Nephron progenitor cell (in vitro differentiated cells): Measurements from ENCODE around the gene DHX29.
A peak's percentile ranks its signal among the peaks of the same experiment; 100 is the strongest.

Source experiments
- DNase-seq: peaks from one replicate; pipeline ENCODE4 v3.0.0; 2021
- H3K27ac Mint-ChIP-seq: 2 replicates; pipeline ENCODE4 v1.8.0; 2021; ENCODE audit warnings: mild to moderate bottlenecking, moderate library complexity, mixed read lengths
- H3K27me3 Mint-ChIP-seq: 2 replicates; pipeline ENCODE4 v1.8.0; 2021; ENCODE audit warnings: mild to moderate bottlenecking, low read depth, mixed read lengths; ENCODE audit not compliant: poor library complexity
- H3K36me3 Mint-ChIP-seq: 2 replicates; pipeline ENCODE4 v1.8.0; 2021; ENCODE audit warnings: low read depth, mixed read lengths
- H3K4me1 Mint-ChIP-seq: 2 replicates; pipeline ENCODE4 v1.8.0; 2021; ENCODE audit warnings: mixed read lengths
- H3K4me3 Mint-ChIP-seq: 2 replicates; pipeline ENCODE4 v1.8.0; 2021; ENCODE audit warnings: mild to moderate bottlenecking, moderate library complexity, mixed read lengths
- H3K9me3 Mint-ChIP-seq: 2 replicates; pipeline ENCODE4 v1.8.0; 2021; ENCODE audit warnings: mild to moderate bottlenecking, moderate library complexity, mixed read lengths
- TF ChIP-seq, protein P1 (sequence below): fragments of 200-600 bp; sonication (generic); IDR thresholded peaks from 2 replicates; pipeline ENCODE4 v1.5.0; 2021; ENCODE audit warnings: antibody characterized with exemption

Gene DHX29

DNA sequence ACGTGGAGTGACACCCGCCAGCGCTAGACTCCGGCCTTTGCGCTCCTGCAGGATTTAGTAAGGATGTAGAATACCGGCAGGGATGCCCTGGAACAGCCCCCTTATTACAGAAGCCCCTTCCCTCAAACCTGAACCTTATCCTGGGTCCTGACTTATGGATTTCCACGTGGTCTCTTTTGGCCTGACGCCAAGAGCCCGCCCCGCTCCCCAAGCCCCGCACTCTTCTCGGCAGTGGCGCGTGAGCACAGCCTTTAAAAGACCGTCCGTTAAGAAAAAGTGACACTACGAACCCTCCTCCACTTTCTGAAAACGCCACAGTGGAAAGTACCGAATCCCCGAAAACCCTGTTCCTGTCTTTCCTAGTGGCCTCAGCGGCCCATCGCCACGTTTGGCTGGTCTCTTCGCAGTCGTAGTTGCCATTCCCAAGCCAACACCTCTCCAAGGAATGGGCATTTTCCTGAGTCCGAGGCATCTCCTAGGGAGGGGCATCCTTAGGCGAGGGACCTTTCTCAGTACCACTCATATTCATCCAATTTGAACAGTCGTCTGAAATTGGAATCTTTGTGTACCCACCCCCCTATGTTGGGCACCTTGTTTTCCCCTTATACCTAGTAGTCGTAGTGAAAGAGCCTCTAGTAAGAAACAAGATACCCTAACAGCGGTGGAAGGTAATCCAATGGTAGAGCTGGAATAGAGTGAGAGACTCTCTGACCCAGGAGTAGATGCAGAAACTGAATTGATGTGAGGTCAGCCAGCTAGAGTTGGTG, 79.6 kb downstream of the DHX29 start:
- Mint-ChIP-seq H3K9me3 (no peaks in the 10 kb centered on the region), H3K27ac (no peak overlapping the region), H3K27me3 (peaks cover 100% of the 10 kb centered on the region), H3K4me3 (peak overlapping the region; percentile 80), H3K36me3 (no peaks in the 10 kb centered on the region), H3K4me1 (peaks cover 30% of the 10 kb centered on the region)
- no peak for DNase-seq
- TF ChIP-seq, protein P1, sequence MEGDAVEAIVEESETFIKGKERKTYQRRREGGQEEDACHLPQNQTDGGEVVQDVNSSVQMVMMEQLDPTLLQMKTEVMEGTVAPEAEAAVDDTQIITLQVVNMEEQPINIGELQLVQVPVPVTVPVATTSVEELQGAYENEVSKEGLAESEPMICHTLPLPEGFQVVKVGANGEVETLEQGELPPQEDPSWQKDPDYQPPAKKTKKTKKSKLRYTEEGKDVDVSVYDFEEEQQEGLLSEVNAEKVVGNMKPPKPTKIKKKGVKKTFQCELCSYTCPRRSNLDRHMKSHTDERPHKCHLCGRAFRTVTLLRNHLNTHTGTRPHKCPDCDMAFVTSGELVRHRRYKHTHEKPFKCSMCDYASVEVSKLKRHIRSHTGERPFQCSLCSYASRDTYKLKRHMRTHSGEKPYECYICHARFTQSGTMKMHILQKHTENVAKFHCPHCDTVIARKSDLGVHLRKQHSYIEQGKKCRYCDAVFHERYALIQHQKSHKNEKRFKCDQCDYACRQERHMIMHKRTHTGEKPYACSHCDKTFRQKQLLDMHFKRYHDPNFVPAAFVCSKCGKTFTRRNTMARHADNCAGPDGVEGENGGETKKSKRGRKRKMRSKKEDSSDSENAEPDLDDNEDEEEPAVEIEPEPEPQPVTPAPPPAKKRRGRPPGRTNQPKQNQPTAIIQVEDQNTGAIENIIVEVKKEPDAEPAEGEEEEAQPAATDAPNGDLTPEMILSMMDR: no peak

DNA sequence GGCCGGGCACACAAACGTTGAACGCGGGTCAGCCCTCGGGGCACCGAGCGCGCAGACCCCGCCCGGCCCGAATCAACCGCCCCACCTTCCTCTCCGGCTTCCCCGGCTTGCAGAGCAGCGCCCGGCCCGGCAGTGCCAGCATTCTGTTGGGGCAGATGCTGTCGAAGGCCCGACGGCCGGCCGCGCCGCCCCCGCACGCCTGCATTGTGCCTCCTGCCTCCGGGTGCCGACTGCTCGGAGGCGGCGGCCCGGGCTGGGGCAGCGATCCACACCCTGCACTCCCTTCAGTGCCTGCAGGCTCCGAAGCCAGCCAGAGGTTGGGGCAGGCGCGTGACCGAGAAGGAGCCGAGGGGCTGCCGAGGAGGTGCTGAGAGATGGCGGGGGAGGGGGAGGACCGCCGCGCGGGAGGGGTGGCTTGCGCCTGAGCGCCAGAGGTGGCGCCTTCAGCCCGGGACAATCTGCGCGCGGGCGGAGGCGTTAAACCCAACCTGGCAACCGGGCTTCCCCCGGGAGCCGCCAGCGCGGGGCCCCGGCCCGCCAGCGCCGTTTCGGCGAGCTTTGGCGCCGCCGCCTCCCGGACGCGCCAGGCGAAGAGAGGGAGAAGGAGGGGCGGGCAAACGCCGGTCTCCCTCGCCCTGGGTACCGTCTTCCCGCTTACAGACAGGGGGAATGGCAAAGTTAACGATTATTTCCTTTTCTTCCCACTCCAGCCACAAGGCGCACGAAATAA, 80.4 kb downstream of the DHX29 start, which contains the start of gene MCIDAS:
Gene MCIDAS (minus strand): TSS at position 382 of the 730 bp plus-strand sequence. CDS start 177 bp downstream, at position 205.
- Mint-ChIP-seq H3K4me1 (peaks cover 29% of the 10 kb centered on the region), H3K4me3 (peak within 1 kb of the TSS; percentile 80), H3K27ac (no peak within 1 kb of the TSS), H3K36me3 (no peaks in the 10 kb centered on the region), H3K27me3 (peaks cover 100% of the 10 kb centered on the region), H3K9me3 (peaks cover 5% of the 10 kb centered on the region)
- peak; percentile 80 for DNase-seq
- TF ChIP-seq, protein P1: peak; percentile 24

DNA sequence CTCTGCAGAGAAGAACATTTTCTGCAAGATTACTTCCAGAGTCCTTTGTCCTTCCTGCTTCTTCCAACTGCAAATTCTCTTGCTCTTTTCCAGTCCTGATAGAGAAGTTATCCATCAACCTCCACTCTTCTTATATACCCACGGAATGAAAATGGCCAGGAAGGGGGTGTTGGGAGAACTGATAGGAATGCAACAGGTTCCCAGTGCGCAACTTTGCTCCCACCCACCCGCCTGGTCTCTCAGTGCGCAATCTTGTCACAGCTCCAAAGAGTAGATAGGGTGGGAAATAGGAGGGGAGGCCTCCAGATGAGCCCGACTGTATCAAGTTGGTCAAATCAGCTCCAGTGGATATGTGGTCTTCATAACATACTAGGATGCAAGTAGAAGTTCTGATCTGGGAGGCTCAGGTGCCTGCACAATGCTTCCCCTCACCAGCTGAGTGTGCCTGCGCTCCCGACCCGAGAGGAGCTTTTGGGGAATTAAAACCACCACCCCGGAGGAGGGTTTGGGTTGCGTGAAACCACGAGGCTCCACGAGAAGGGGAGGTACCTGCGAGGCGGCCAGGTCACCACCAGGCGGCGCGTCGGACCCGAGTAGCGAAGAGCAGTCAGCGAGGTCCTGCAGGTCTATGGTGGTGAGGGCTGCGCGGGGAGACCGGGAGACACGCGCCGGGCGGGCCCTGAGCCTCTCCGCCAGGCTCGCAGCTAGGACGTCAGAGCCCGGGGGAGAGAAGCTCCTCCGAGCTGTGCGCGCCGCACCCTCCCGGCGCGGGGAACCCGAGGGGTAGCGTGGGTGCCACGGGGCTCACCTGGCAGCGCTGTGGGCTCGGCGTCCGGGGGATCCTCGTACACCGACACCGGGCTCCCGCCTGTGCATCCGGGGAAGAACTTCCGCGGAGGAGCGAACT, 81.2 kb downstream of the DHX29 start:
- Mint-ChIP-seq H3K9me3 (peaks cover 8% of the 10 kb centered on the region), H3K27ac (no peak overlapping the region), H3K4me3 (peak overlapping the region; percentile 44), H3K36me3 (no peaks in the 10 kb centered on the region), H3K4me1 (peaks cover 21% of the 10 kb centered on the region), H3K27me3 (peaks cover 100% of the 10 kb centered on the region)
- TF ChIP-seq, protein P1: peak; percentile 78
- peak; percentile 89 for DNase-seq

DNA sequence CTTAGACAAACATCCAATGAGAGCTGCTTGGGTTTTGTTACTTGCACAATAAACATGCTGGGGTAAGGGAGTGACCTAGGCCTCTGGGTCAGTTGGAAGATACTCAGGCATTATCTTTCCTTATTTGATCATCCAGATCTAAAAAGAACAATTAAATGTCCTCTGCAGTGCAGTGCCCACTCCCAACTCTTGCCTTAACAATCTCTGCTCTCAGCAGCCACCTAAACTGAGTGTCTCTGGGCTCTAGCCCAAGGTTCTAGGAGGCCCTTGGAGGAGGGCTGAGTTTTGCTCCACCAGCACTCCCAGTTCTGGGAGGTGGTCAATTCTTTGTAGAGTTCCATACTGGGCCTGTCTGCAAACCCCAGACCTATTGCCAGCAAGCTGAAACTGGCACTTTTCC, 82.1 kb downstream of the DHX29 start:
- no peak for DNase-seq
- TF ChIP-seq, protein P1: no peak
- Mint-ChIP-seq H3K4me3 (no peak overlapping the region), H3K27me3 (peaks cover 100% of the 10 kb centered on the region), H3K36me3 (no peaks in the 10 kb centered on the region), H3K4me1 (peaks cover 16% of the 10 kb centered on the region), H3K9me3 (peaks cover 12% of the 10 kb centered on the region), H3K27ac (no peak overlapping the region)

DNA sequence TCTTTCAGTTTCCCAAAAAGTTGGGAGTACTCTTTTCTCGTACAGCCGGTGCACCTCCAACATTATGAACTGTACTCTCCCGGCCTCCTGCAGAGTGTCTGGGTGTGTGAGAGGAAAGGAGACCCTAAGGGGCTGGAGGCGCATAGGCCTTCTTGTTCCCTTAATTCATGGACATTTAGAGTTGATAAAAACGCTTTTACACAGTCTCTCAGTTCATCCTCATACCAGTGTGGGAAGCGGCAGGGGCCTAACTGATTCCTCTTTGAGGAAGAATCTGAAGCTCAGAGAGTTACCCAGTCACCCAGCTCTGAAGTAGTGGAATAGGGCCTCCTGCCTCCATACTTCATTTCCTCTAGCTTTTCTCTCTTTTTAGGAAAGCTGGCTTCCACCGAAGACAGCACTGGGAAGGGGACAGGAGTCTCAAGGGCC, 83.7 kb downstream of the DHX29 start:
- peaks cover 15% of the 10 kb centered on the region for H3K9me3 Mint-ChIP-seq

More for the DNA sequence above, 83.7 kb downstream of the DHX29 start:
- TF ChIP-seq, protein P1: no peak
- no peak for DNase-seq
- Mint-ChIP-seq H3K4me3 (peak overlapping the region; percentile 56), H3K4me1 (peaks cover 16% of the 10 kb centered on the region), H3K27me3 (peaks cover 100% of the 10 kb centered on the region), H3K27ac (no peak overlapping the region), H3K36me3 (no peaks in the 10 kb centered on the region)
